ENCODE results near the gene RBBP4. TPM values are rescaled to one million over a fixed set of nuclear protein-coding genes. Genes with fewer than 3 reads are reported as not detected.
A peak's percentile ranks its signal among the peaks of the same experiment; 100 is the strongest.

The RBBP4 gene
- total and polyA plus RNA-seq, 2 donors (not counting 1 experiment from before 2014, with no cell fraction given): 69.9 to 204 TPM

- Histone ChIP-seq H3K9me3 (ENCODE audit: control extremely low read depth in 1 of 3, control insufficient read depth in 2 of 3, insufficient read depth in 1 of 3, low read length in 2 of 3) (peaks cover 0 to 3% (median 0%) of the 10 kb centered on the region in 3 donors), H3K79me2 (ENCODE audit: control insufficient read depth, insufficient read depth, low read length) (no peaks in the 10 kb centered on the region), H3K9ac (ENCODE audit: low read length) (no peak overlapping the region), H3K27me3 (replicated peaks in 1 of 4; ENCODE audit: control extremely low read depth in 1 of 4, control insufficient read depth in 3 of 4, insufficient read depth in 4 of 4, low read length in 3 of 4) (peaks cover 0 to 6% (median 0%) of the 10 kb centered on the region in 4 experiments), H3K4me2 (replicated peaks; ENCODE audit: low read depth, low read length, poor library complexity, severe bottlenecking) (no peak overlapping the region), H2AFZ (ENCODE audit: insufficient read depth, low read depth, low read length, poor library complexity, severe bottlenecking) (no peak overlapping the region), H3K4me1 (ENCODE audit: control insufficient read depth in 2 of 2, insufficient read depth in 2 of 2, low read length in 2 of 2) (peaks cover 9 to 12% of the 10 kb centered on the region in 2 donors), H4K20me1 (ENCODE audit: control insufficient read depth, insufficient read depth, low read length, poor library complexity, severe bottlenecking) (no peaks in the 10 kb centered on the region), H3K36me3 (replicated peaks in 1 of 2; ENCODE audit: control extremely low read depth in 1 of 2, control insufficient read depth in 1 of 2, extremely low read depth in 1 of 2, insufficient read depth in 2 of 2, low read length in 1 of 2) (no peaks in the 10 kb centered on the region), H3K27ac (ENCODE audit: low read length in 2 of 2) (no peak overlapping the region), H3K4me3 (ENCODE audit: control extremely low read depth in 1 of 5, extremely low read depth in 1 of 5, insufficient read depth in 1 of 5, low read depth in 2 of 5, low read length in 4 of 5) (no peak overlapping the region)
- peaks cover 12% of the 10 kb centered on the region for H3K4me1 Mint-ChIP-seq
- TF ChIP-seq, protein P1, sequence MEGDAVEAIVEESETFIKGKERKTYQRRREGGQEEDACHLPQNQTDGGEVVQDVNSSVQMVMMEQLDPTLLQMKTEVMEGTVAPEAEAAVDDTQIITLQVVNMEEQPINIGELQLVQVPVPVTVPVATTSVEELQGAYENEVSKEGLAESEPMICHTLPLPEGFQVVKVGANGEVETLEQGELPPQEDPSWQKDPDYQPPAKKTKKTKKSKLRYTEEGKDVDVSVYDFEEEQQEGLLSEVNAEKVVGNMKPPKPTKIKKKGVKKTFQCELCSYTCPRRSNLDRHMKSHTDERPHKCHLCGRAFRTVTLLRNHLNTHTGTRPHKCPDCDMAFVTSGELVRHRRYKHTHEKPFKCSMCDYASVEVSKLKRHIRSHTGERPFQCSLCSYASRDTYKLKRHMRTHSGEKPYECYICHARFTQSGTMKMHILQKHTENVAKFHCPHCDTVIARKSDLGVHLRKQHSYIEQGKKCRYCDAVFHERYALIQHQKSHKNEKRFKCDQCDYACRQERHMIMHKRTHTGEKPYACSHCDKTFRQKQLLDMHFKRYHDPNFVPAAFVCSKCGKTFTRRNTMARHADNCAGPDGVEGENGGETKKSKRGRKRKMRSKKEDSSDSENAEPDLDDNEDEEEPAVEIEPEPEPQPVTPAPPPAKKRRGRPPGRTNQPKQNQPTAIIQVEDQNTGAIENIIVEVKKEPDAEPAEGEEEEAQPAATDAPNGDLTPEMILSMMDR (IDR thresholded peaks at IDR 0.05): no peak
- no peak for TF ChIP-seq EZH2 (IDR thresholded peaks at IDR 0.05; ENCODE audit: borderline replicate concordance, insufficient read depth, low read depth, low read length, poor library complexity, severe bottlenecking)
- H3K27ac Mint-ChIP-seq: no peak overlapping the region
- DNase-seq: no peak
- CTCF ChIA-PET: no interaction called here
- H3K9me3 Mint-ChIP-seq (ENCODE audit: insufficient read depth): no peaks in the 10 kb centered on the region
- POLR2A ChIA-PET: no interaction called here
- no peaks in the 10 kb centered on the region for H3K27me3 Mint-ChIP-seq
- no CpG with 5 or more reads among the region's 4 CpGs for WGBS (ENCODE audit: insufficient coverage)
- H3K4me3 Mint-ChIP-seq: no peak overlapping the region
- intact Hi-C loops (cut with micrococcal nuclease): no loop called here
- ATAC-seq (ENCODE audit: low read depth): no peak
Measured at GRCh38 chr1:32609180-32609579, 41.8 kb upstream of the RBBP4 start.

DNA sequence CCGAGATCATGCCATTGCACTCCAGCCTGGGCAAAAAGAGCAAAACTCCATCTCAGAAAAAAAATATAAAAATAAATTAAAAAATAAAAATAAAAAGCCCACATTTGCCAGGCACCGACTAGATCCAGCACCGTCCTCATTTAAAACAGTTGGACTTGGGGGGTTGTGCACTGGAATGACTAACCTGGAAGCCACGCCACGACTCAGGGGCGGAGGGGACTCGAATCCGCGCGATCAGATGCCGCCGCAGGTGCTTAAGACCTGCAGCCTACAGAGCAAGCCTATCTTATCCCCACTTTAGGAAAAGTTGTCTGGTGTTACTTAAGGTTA, 39.2 kb upstream of the RBBP4 start:
- Histone ChIP-seq H3K79me2 (ENCODE audit: control insufficient read depth, insufficient read depth, low read length) (no peaks in the 10 kb centered on the region), H3K27ac (ENCODE audit: low read length in 2 of 2) (no peak overlapping the region), H3K4me2 (replicated peaks; ENCODE audit: low read depth, low read length, poor library complexity, severe bottlenecking) (peak overlapping the region; percentile 90), H3K27me3 (replicated peaks in 1 of 4; ENCODE audit: control extremely low read depth in 1 of 4, control insufficient read depth in 3 of 4, insufficient read depth in 4 of 4, low read length in 3 of 4) (peaks cover 0 to 6% (median 0%) of the 10 kb centered on the region in 4 experiments), H3K36me3 (replicated peaks in 1 of 2; ENCODE audit: control extremely low read depth in 1 of 2, control insufficient read depth in 1 of 2, extremely low read depth in 1 of 2, insufficient read depth in 2 of 2, low read length in 1 of 2) (no peaks in the 10 kb centered on the region), H4K20me1 (ENCODE audit: control insufficient read depth, insufficient read depth, low read length, poor library complexity, severe bottlenecking) (no peaks in the 10 kb centered on the region), H2AFZ (ENCODE audit: insufficient read depth, low read depth, low read length, poor library complexity, severe bottlenecking) (peak overlapping the region; percentile 80), H3K4me3 (ENCODE audit: control extremely low read depth in 1 of 5, extremely low read depth in 1 of 5, insufficient read depth in 1 of 5, low read depth in 2 of 5, low read length in 4 of 5) (peak overlapping the region in 4 of 5 experiments; percentile 38 to 61 (median 50)), H3K9me3 (ENCODE audit: control extremely low read depth in 1 of 3, control insufficient read depth in 2 of 3, insufficient read depth in 1 of 3, low read length in 2 of 3) (peaks cover 0 to 3% (median 0%) of the 10 kb centered on the region in 3 donors), H3K4me1 (ENCODE audit: control insufficient read depth in 2 of 2, insufficient read depth in 2 of 2, low read length in 2 of 2) (peaks cover 9 to 12% of the 10 kb centered on the region in 2 donors), H3K9ac (ENCODE audit: low read length) (peak overlapping the region; percentile 67)
- Mint-ChIP-seq H3K27me3 (no peaks in the 10 kb centered on the region), H3K27ac (no peak overlapping the region), H3K4me3 (peak overlapping the region; percentile 85), H3K4me1 (peaks cover 12% of the 10 kb centered on the region), H3K9me3 (ENCODE audit: insufficient read depth) (no peaks in the 10 kb centered on the region)
- ATAC-seq (ENCODE audit: low read depth): no peak
- CTCF ChIA-PET: interaction anchor here (0.7 to 1.5 kb wide), 2 partner anchors 70 to 92 kb away, joined by 3 to 5 read pairs; no protein-coding TSS in a partner anchor
- POLR2A ChIA-PET: interaction anchor here (0.6 kb wide), 1 partner anchor 276 kb away, joined by 9 read pairs; no protein-coding TSS in a partner anchor
- no peak for DNase-seq
- intact Hi-C loops (cut with micrococcal nuclease): no loop called here
- no peak for TF ChIP-seq EZH2 (IDR thresholded peaks at IDR 0.05; ENCODE audit: borderline replicate concordance, insufficient read depth, low read depth, low read length, poor library complexity, severe bottlenecking)
- TF ChIP-seq, protein P1 (IDR thresholded peaks at IDR 0.05): no peak
- 20% methylated on average over 1 of the region's 12 CpGs for WGBS (ENCODE audit: insufficient coverage)

Measured in B cell (primary cell).